Neural progenitor cell (in vitro differentiated cells): Measurements from ENCODE around the gene RASGRP3. TPM values are rescaled to one million over a fixed set of nuclear protein-coding genes. Genes with fewer than 3 reads are reported as not detected.

ENCODE experiments used
- DNase-seq: peaks from one replicate; pipeline ENCODE4 v3.0.0-alpha.2; 2016; ENCODE audit warnings: low spot score
- H2AFZ ChIP-seq: fragments of 200-600 bp; sonication (generic); replicated peaks from 2 replicates; pipeline ENCODE4 v1.6.1; 2016; ENCODE audit warnings: antibody characterized with exemption
- H3F3A ChIP-seq: fragments of 200-600 bp; sonication (generic); 2 replicates; pipeline ENCODE4 v1.6.1; 2016; ENCODE audit warnings: antibody characterized with exemption, low read depth
- H3K27ac ChIP-seq: fragments of 200-600 bp; sonication (generic); 2 replicates; pipeline ENCODE4 v1.5.1; 2016; ENCODE audit warnings: mild to moderate bottlenecking
- H3K27me3 ChIP-seq: fragments of 200-600 bp; sonication (generic); 2 replicates; pipeline ENCODE4 v1.6.1; 2016; ENCODE audit warnings: mild to moderate bottlenecking, moderate library complexity
- H3K36me3 ChIP-seq: fragments of 200-600 bp; sonication (generic); 2 replicates; pipeline ENCODE4 v1.5.1; 2016
- H3K4me1 ChIP-seq: fragments of 200-600 bp; sonication (generic); 2 replicates; pipeline ENCODE4 v1.6.1; 2016; ENCODE audit warnings: mixed run types
- H3K4me2 ChIP-seq: fragments of 200-600 bp; sonication (generic); 2 replicates; pipeline ENCODE4 v1.6.1; 2016
- H3K4me3 ChIP-seq: fragments of 200-600 bp; sonication (generic); 2 replicates; pipeline ENCODE4 v1.5.1; 2016
- H3K79me2 ChIP-seq: fragments of 200-600 bp; sonication (generic); 2 replicates; pipeline ENCODE4 v1.6.1; 2016; ENCODE audit warnings: low read depth
- H3K9ac ChIP-seq: fragments of 200-600 bp; sonication (generic); 2 replicates; pipeline ENCODE4 v1.6.1; 2016
- H3K9me3 ChIP-seq: fragments of 200-600 bp; sonication (generic); 2 replicates; pipeline ENCODE4 v1.5.1; 2016; ENCODE audit warnings: low read depth
- H4K20me1 ChIP-seq: fragments of 200-600 bp; sonication (generic); 2 replicates; pipeline ENCODE4 v1.6.1; 2016; ENCODE audit warnings: low read depth
- H3K27ac Mint-ChIP-seq: 3 replicates; pipeline ENCODE4 v1.8.0; 2021; ENCODE audit warnings: mixed read lengths
- H3K27me3 Mint-ChIP-seq: 2 replicates; pipeline ENCODE4 v1.8.0; 2022; ENCODE audit warnings: low read depth, mild to moderate bottlenecking, inconsistent platforms, moderate library complexity, mixed read lengths; ENCODE audit not compliant: insufficient read depth
- H3K36me3 Mint-ChIP-seq: 3 replicates; pipeline ENCODE4 v1.8.0; 2021; ENCODE audit warnings: mixed read lengths
- H3K4me1 Mint-ChIP-seq: 3 replicates; pipeline ENCODE4 v1.8.0; 2021; ENCODE audit warnings: mixed read lengths
- H3K4me3 Mint-ChIP-seq: 3 replicates; pipeline ENCODE4 v1.8.0; 2021; ENCODE audit warnings: mild to moderate bottlenecking, moderate library complexity, mixed read lengths
- H3K9me3 Mint-ChIP-seq: 3 replicates; pipeline ENCODE4 v1.8.0; 2020; ENCODE audit warnings: mixed read lengths
- EZH2 ChIP-seq: fragments of 200-600 bp; sonication (generic); IDR thresholded peaks from 2 replicates; pipeline ENCODE4 v1.6.1; 2017; ENCODE audit warnings: antibody characterized with exemption, mild to moderate bottlenecking, moderate library complexity
- EZH2phosphoT487 ChIP-seq: fragments of 200-600 bp; sonication (generic); IDR thresholded peaks from 2 replicates; pipeline ENCODE4 v1.6.1; 2017; ENCODE audit warnings: antibody characterized with exemption
- total RNA-seq: library from RNA; depleted of rRNA; stranded (reverse); fragments of >200 nt; gene quantifications from 2 replicates; pipeline ENCODE4 v1.2.3, GENCODE V29; 2015; ENCODE audit warnings: low replicate concordance
- TF ChIP-seq, protein P1 (sequence below): fragments of 200-600 bp; sonication (generic); IDR thresholded peaks from 2 replicates; pipeline ENCODE4 v1.5.1; 2017; ENCODE audit warnings: antibody characterized with exemption, mild to moderate bottlenecking

The RASGRP3 gene
- total RNA-seq, 1 donor from 2014 or later = not detected

- Histone ChIP-seq H3K4me2 (no peak overlapping the region), H4K20me1 (no peaks in the 10 kb centered on the region), H3K27me3 (no peaks in the 10 kb centered on the region), H2AFZ (no peak overlapping the region), H3K36me3 (no peaks in the 10 kb centered on the region), H3K4me3 (no peak overlapping the region), H3K79me2 (no peaks in the 10 kb centered on the region), H3K4me1 (no peaks in the 10 kb centered on the region), H3K9ac (no peak overlapping the region), H3F3A (no peaks in the 10 kb centered on the region), H3K9me3 (no peaks in the 10 kb centered on the region), H3K27ac (no peak overlapping the region)
- TF ChIP-seq, protein P1, sequence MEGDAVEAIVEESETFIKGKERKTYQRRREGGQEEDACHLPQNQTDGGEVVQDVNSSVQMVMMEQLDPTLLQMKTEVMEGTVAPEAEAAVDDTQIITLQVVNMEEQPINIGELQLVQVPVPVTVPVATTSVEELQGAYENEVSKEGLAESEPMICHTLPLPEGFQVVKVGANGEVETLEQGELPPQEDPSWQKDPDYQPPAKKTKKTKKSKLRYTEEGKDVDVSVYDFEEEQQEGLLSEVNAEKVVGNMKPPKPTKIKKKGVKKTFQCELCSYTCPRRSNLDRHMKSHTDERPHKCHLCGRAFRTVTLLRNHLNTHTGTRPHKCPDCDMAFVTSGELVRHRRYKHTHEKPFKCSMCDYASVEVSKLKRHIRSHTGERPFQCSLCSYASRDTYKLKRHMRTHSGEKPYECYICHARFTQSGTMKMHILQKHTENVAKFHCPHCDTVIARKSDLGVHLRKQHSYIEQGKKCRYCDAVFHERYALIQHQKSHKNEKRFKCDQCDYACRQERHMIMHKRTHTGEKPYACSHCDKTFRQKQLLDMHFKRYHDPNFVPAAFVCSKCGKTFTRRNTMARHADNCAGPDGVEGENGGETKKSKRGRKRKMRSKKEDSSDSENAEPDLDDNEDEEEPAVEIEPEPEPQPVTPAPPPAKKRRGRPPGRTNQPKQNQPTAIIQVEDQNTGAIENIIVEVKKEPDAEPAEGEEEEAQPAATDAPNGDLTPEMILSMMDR = no peak
- TF ChIP-seq EZH2 (no peak), EZH2phosphoT487 (no peak)
- Mint-ChIP-seq H3K27ac (no peak overlapping the region), H3K27me3 (no peaks in the 10 kb centered on the region), H3K36me3 (no peaks in the 10 kb centered on the region), H3K9me3 (peaks cover 3% of the 10 kb centered on the region), H3K4me1 (no peaks in the 10 kb centered on the region), H3K4me3 (no peak overlapping the region)
- DNase-seq = no peak
Measured at GRCh38 chr2:33510586-33510968, 34.1 kb downstream of the RASGRP3 start.

DNA sequence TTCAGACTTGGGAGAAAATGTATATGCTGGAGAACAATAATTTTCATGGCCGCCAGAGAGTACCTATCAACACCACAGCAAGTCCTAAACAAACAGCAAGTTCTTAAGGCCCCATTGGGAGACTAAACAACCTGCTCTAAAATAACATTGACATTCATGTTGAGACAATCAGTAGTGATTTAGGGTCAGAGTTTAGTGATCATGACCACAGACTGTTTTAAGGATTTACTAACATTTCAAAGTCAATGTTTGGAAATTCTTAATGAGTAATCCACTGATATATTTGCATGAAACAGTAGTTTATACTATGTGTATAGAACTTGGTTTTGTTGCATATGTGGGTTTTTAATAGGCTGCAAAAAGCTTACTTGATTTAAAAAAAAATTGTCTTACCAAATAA, 34.7 kb downstream of the RASGRP3 start:
- Histone ChIP-seq H3K9me3 (no peaks in the 10 kb centered on the region), H3K27me3 (no peaks in the 10 kb centered on the region), H3K36me3 (no peaks in the 10 kb centered on the region), H3K4me2 (no peak overlapping the region), H2AFZ (no peak overlapping the region), H4K20me1 (no peaks in the 10 kb centered on the region), H3K4me1 (no peaks in the 10 kb centered on the region), H3K9ac (no peak overlapping the region), H3K27ac (no peak overlapping the region), H3F3A (no peaks in the 10 kb centered on the region), H3K79me2 (no peaks in the 10 kb centered on the region), H3K4me3 (no peak overlapping the region)
- peaks cover 3% of the 10 kb centered on the region for H3K9me3 Mint-ChIP-seq
- H3K4me1 Mint-ChIP-seq = no peaks in the 10 kb centered on the region
- DNase-seq = no peak
- TF ChIP-seq EZH2 (no peak), EZH2phosphoT487 (no peak)
- TF ChIP-seq, protein P1 = no peak
- H3K27ac Mint-ChIP-seq = no peak overlapping the region
- no peaks in the 10 kb centered on the region for H3K36me3 Mint-ChIP-seq
- H3K4me3 Mint-ChIP-seq = no peak overlapping the region
- H3K27me3 Mint-ChIP-seq = no peaks in the 10 kb centered on the region

- Histone ChIP-seq H3K27ac (no peak overlapping the region), H3K4me2 (no peak overlapping the region), H3K27me3 (no peaks in the 10 kb centered on the region), H3K9ac (no peak overlapping the region), H3K4me3 (no peak overlapping the region), H3F3A (no peaks in the 10 kb centered on the region), H4K20me1 (no peaks in the 10 kb centered on the region), H3K36me3 (no peaks in the 10 kb centered on the region), H3K4me1 (no peaks in the 10 kb centered on the region), H3K79me2 (no peaks in the 10 kb centered on the region), H3K9me3 (no peaks in the 10 kb centered on the region), H2AFZ (no peak overlapping the region)
- Mint-ChIP-seq H3K4me1 (no peaks in the 10 kb centered on the region), H3K27me3 (no peaks in the 10 kb centered on the region), H3K4me3 (no peak overlapping the region), H3K36me3 (no peaks in the 10 kb centered on the region), H3K9me3 (peaks cover 2% of the 10 kb centered on the region), H3K27ac (no peak overlapping the region)
- no peak for TF ChIP-seq EZH2phosphoT487
- TF ChIP-seq, protein P1 = no peak
- no peak for TF ChIP-seq EZH2
- no peak for DNase-seq
Measured at GRCh38 chr2:33512112-33512511, 35.7 kb downstream of the RASGRP3 start.
